Measurements from ENCODE around the gene C2orf72. TPM values are rescaled to one million over a fixed set of nuclear protein-coding genes. Genes with fewer than 3 reads are reported as not detected.

Gene C2orf72
- total RNA-seq, 3 donors from 2014 or later = 0.16 to 7.2 (median 1.3) TPM

GRCh38 chr2:231012463-231012862 lies 24.9 kb upstream of the C2orf72 start:
- DNase-seq (ENCODE audit: low spot score in 2 of 2) = no peak
- intact Hi-C loops (cut with DNase I; ENCODE audit: low total_unique reads) = no loop called here
- no peaks in the 10 kb centered on the region for H3K36me3 ChIP-seq
- no peaks in the 10 kb centered on the region for H3K4me1 ChIP-seq
- no peaks in the 10 kb centered on the region for H3K9me3 ChIP-seq
- TF ChIP-seq CTCF (IDR thresholded peaks at IDR 0.05) (no peak), POLR2AphosphoS5 (IDR thresholded peaks at IDR 0.05) (no peak), POLR2A (IDR thresholded peaks at IDR 0.05) (no peak)
- H3K4me3 ChIP-seq = no peak overlapping the region
- H3K27me3 ChIP-seq = no peaks in the 10 kb centered on the region
- H3K27ac ChIP-seq = no peak overlapping the region

GRCh38 chr2:231013820-231014219 lies 23.5 kb upstream of the C2orf72 start:
- TF ChIP-seq POLR2A (IDR thresholded peaks at IDR 0.05) (no peak), POLR2AphosphoS5 (IDR thresholded peaks at IDR 0.05) (no peak), CTCF (IDR thresholded peaks at IDR 0.05) (no peak)
- intact Hi-C loops (cut with DNase I; ENCODE audit: low total_unique reads) = no loop called here
- no peak for DNase-seq (ENCODE audit: low spot score in 2 of 2)
- H3K9me3 ChIP-seq = no peaks in the 10 kb centered on the region
- H3K27me3 ChIP-seq = no peaks in the 10 kb centered on the region
- no peak overlapping the region for H3K27ac ChIP-seq
- no peaks in the 10 kb centered on the region for H3K4me1 ChIP-seq
- no peak overlapping the region for H3K4me3 ChIP-seq
- no peaks in the 10 kb centered on the region for H3K36me3 ChIP-seq

- Histone ChIP-seq H3K4me1 (no peaks in the 10 kb centered on the region), H3K27ac (no peak overlapping the region), H3K36me3 (no peaks in the 10 kb centered on the region), H3K4me3 (no peak overlapping the region), H3K27me3 (no peaks in the 10 kb centered on the region), H3K9me3 (no peaks in the 10 kb centered on the region)
- DNase-seq (ENCODE audit: low spot score in 2 of 2) = no peak
- intact Hi-C loops (cut with DNase I; ENCODE audit: low total_unique reads) = no loop called here
- TF ChIP-seq POLR2A (IDR thresholded peaks at IDR 0.05) (no peak), POLR2AphosphoS5 (IDR thresholded peaks at IDR 0.05) (no peak), CTCF (IDR thresholded peaks at IDR 0.05) (no peak)
These were observed 21.8 kb upstream of the C2orf72 start for GRCh38 chr2:231015478-231015877.

DNA sequence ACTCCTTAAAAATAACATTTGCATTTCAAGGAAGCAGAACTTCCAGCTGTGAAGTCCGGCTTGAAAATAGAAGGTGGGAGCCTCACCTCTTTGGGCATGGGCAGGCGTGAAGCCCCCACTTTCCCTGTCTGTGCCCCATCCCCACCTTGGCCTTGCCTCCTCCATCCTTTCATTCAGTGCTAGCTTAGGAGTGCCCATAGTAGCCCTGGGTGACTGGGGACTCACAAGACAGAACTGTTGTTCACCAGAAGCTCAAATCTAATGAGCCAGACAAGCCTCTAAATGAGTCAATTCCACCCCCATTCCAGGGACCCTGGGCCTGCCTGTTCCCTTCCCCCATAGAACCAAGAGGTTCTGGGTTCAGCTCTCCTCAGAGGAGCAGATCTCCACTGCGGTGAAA lies 21.4 kb upstream of the C2orf72 start:
- H3K27me3 ChIP-seq = no peaks in the 10 kb centered on the region
- H3K36me3 ChIP-seq = no peaks in the 10 kb centered on the region
- intact Hi-C loops (cut with DNase I; ENCODE audit: low total_unique reads) = no loop called here
- H3K27ac ChIP-seq = no peak overlapping the region
- DNase-seq (ENCODE audit: low spot score in 2 of 2) = no peak
- no peaks in the 10 kb centered on the region for H3K9me3 ChIP-seq
- TF ChIP-seq CTCF (IDR thresholded peaks at IDR 0.05) (no peak), POLR2A (IDR thresholded peaks at IDR 0.05) (no peak), POLR2AphosphoS5 (IDR thresholded peaks at IDR 0.05) (no peak)
- H3K4me1 ChIP-seq = no peaks in the 10 kb centered on the region
- no peak overlapping the region for H3K4me3 ChIP-seq

DNA sequence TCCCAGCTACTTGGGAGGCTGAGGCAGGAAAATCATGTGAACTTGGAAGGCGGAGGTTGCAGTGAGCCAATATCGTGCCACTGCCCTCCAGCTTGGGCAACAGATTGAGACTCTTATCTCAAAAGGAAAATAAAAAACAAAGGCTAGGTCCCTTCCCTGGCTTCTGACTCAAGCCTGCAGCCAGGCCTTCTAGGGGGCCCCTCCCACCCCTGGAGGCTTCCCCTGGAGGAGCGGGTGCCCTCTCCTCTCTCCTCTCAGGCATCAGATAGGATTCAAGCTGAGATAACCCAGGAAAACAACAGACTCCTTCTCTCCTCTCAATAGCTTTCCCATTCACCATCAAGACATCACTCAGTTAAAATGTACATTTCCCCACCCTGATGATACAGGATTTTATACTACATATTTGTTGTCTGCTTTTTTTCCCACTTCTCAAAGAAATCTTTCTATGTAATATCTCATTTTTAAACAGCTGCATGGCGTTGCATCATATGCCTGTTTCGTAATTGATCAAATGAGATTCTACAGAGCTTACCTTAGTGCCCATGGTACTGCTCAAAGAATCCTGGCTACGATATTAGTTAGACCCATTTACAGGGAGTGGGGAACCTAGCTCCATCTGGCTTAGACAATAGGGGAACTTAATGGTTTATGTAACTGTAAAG lies 20.6 kb upstream of the C2orf72 start:
- intact Hi-C loops (cut with DNase I; ENCODE audit: low total_unique reads) = no loop called here
- no peak overlapping the region for H3K27ac ChIP-seq
- H3K9me3 ChIP-seq = no peaks in the 10 kb centered on the region
- no peaks in the 10 kb centered on the region for H3K36me3 ChIP-seq
- TF ChIP-seq POLR2AphosphoS5 (IDR thresholded peaks at IDR 0.05) = no peak
- H3K27me3 ChIP-seq = no peaks in the 10 kb centered on the region
- H3K4me3 ChIP-seq = no peak overlapping the region
- H3K4me1 ChIP-seq = no peaks in the 10 kb centered on the region
- DNase-seq (ENCODE audit: low spot score in 2 of 2) = no peak

GRCh38 chr2:231017231-231017598 lies 20.1 kb upstream of the C2orf72 start:
- no peaks in the 10 kb centered on the region for H3K9me3 ChIP-seq
- no peaks in the 10 kb centered on the region for H3K4me1 ChIP-seq
- H3K36me3 ChIP-seq = no peaks in the 10 kb centered on the region
- no peak for TF ChIP-seq POLR2AphosphoS5 (IDR thresholded peaks at IDR 0.05)
- no peak for TF ChIP-seq CTCF (IDR thresholded peaks at IDR 0.05)
- no peak for TF ChIP-seq POLR2A (IDR thresholded peaks at IDR 0.05)
- intact Hi-C loops (cut with DNase I; ENCODE audit: low total_unique reads) = no loop called here
- H3K4me3 ChIP-seq = no peak overlapping the region
- no peak for DNase-seq (ENCODE audit: low spot score in 2 of 2)
- H3K27ac ChIP-seq = no peak overlapping the region
- no peaks in the 10 kb centered on the region for H3K27me3 ChIP-seq

All from breast epithelium (tissue), 4 donors.